GM21367 (cell line): ENCODE results near the gene STARD13.

ENCODE experiments used
- ATAC-seq: cut with Tn5 transposase; IDR thresholded peaks from one replicate; pipeline ENCODE4 v1.9.1; 2021; ENCODE audit not compliant: unreplicated experiment

STARD13 gene

GRCh38 chr13:33101835-33102234, 183.7 kb downstream of the STARD13 start:
- no peak for ATAC-seq

GRCh38 chr13:33100886-33101285, 184.7 kb downstream of the STARD13 start:
- no peak for ATAC-seq

- no peak for ATAC-seq
Measured at GRCh38 chr13:33099860-33100259, 185.7 kb downstream of the STARD13 start.

GRCh38 chr13:33096886-33097605, 188.5 kb downstream of the STARD13 start:
- ATAC-seq = no peak

- no peak for ATAC-seq
Measured at GRCh38 chr13:33092073-33092987, 193.2 kb downstream of the STARD13 start.

- no peak for ATAC-seq
Measured at GRCh38 chr13:33091415-33091774, 194.2 kb downstream of the STARD13 start.

GRCh38 chr13:33090755-33091414, 194.7 kb downstream of the STARD13 start:
- no peak for ATAC-seq

GRCh38 chr13:33089311-33089710, 196.2 kb downstream of the STARD13 start:
- no peak for ATAC-seq

GRCh38 chr13:33087790-33088189, 197.8 kb downstream of the STARD13 start:
- ATAC-seq = no peak

- no peak for ATAC-seq
Measured at GRCh38 chr13:33087091-33087490, 198.5 kb downstream of the STARD13 start.

- ATAC-seq = no peak
Measured at GRCh38 chr13:33083054-33083453, 202.5 kb downstream of the STARD13 start.

GRCh38 chr13:33081666-33082065, 203.9 kb downstream of the STARD13 start:
- ATAC-seq = no peak

- ATAC-seq = no peak
Measured at GRCh38 chr13:33080972-33081590, 204.5 kb downstream of the STARD13 start.

GRCh38 chr13:33079960-33080359, 205.6 kb downstream of the STARD13 start:
- no peak for ATAC-seq

- ATAC-seq = no peak
Measured at GRCh38 chr13:33078263-33078662, 207.3 kb downstream of the STARD13 start.

- ATAC-seq = no peak
Measured at GRCh38 chr13:33076001-33076992, 209.3 kb downstream of the STARD13 start.

- ATAC-seq = no peak
Measured at GRCh38 chr13:33073338-33073737, 212.2 kb downstream of the STARD13 start.

GRCh38 chr13:33072759-33073158, 212.8 kb downstream of the STARD13 start:
- ATAC-seq = no peak

GRCh38 chr13:33072282-33072681, 213.3 kb downstream of the STARD13 start:
- ATAC-seq = no peak

- no peak for ATAC-seq
Measured at GRCh38 chr13:33070713-33071112, 214.8 kb downstream of the STARD13 start.
